ENCODE measurements around the gene TPST1. TPM values are rescaled to one million over a fixed set of nuclear protein-coding genes. Genes with fewer than 3 reads are reported as not detected.

TPST1 gene
- total and polyA plus RNA-seq, 2 of the 8 experiments (the other 6 are each of a cell fraction or from before 2014, with no cell fraction given): 8.2 to 18.4 TPM

GRCh38 chr7:66255534-66256100, 50.5 kb downstream of the TPST1 start:
- POLR2A ChIA-PET (ENCODE audit: partially characterized antibody): no interaction called here
- Histone ChIP-seq H3K4ac (replicated peaks; ENCODE audit: insufficient read length, low read depth, low read length) (no peak overlapping the region), H4K20me1 (replicated peaks in 1 of 2; ENCODE audit: control insufficient read depth in 1 of 2, insufficient read depth in 2 of 2, low read length in 2 of 2) (no peaks in the 10 kb centered on the region), H2BK15ac (ENCODE audit: low read length) (no peak overlapping the region), H3K27me3 (replicated peaks in 1 of 4; ENCODE audit: control insufficient read depth in 3 of 4, extremely low read depth in 1 of 4, insufficient read depth in 3 of 4, low read length in 3 of 4) (no peaks in the 10 kb centered on the region), H3K79me2 (ENCODE audit: control insufficient read depth in 1 of 2, insufficient read depth in 2 of 2, low read length in 2 of 2) (peaks cover 0 to 8% of the 10 kb centered on the region in 2 experiments; a peak in 1 of 4 replicates), H3K56ac (replicated peaks; ENCODE audit: insufficient read length, low read depth, low read length) (no peak overlapping the region), H2BK5ac (ENCODE audit: low read depth, low read length) (no peak overlapping the region), H4K91ac (replicated peaks; ENCODE audit: insufficient read length, low read length) (no peak overlapping the region), H3K4me2 (ENCODE audit: insufficient read depth in 1 of 2, low read depth in 2 of 2, low read length in 2 of 2) (no peak overlapping the region), H2AFZ (ENCODE audit: low read length) (no peak overlapping the region), H3K9me3 (ENCODE audit: insufficient read depth in 2 of 2, low read depth in 1 of 2, low read length in 1 of 2) (no peaks in the 10 kb centered on the region), H3K27ac (ENCODE audit: low read depth, low read length) (no peak overlapping the region), H2AK5ac (ENCODE audit: low read depth, low read length) (no peak overlapping the region), H3K4me3 (ENCODE audit: extremely low read depth in 1 of 4, insufficient read depth in 2 of 4, low read depth in 3 of 4, low read length in 4 of 4) (no peak overlapping the region), H3K23me2 (ENCODE audit: low read depth, low read length) (no peaks in the 10 kb centered on the region), H2BK20ac (ENCODE audit: low read length) (no peak overlapping the region), H3K9ac (replicated peaks in 1 of 4; ENCODE audit: extremely low read depth in 1 of 4, low read depth in 3 of 4, low read length in 3 of 4) (no peak overlapping the region), H3K79me1 (ENCODE audit: low read depth, low read length) (no peaks in the 10 kb centered on the region), H3K4me1 (replicated peaks in 1 of 4; ENCODE audit: control insufficient read depth in 3 of 4, insufficient read depth in 4 of 4, low read length in 3 of 4) (peaks cover 0 to 3% (median 1%) of the 10 kb centered on the region in 4 experiments; a peak in 2 of 7 replicates), H2BK12ac (ENCODE audit: low read depth, low read length) (no peak overlapping the region), H3K14ac (ENCODE audit: insufficient read length) (no peak overlapping the region), H4K5ac (ENCODE audit: insufficient read length, low read depth, low read length) (no peak overlapping the region), H4K8ac (ENCODE audit: extremely low read depth, insufficient read depth, low read length) (no peak overlapping the region), H3K23ac (ENCODE audit: insufficient read length) (no peak overlapping the region), H2BK120ac (replicated peaks; ENCODE audit: low read depth, low read length) (no peak overlapping the region), H3K18ac (ENCODE audit: extremely low read depth, low read length) (no peak overlapping the region), H3K36me3 (ENCODE audit: control insufficient read depth in 2 of 4, insufficient read depth in 4 of 4, low read length in 3 of 4) (no peaks in the 10 kb centered on the region)
- DNase-seq (ENCODE audit: low read depth in 1 of 2, low spot score in 2 of 2): no peak
- CTCF ChIA-PET (ENCODE audit: partially characterized antibody): no interaction called here
- no peak for FAIRE-seq
- no peak for TF ChIP-seq CREB1 (IDR thresholded peaks at IDR 0.05)
- no peak for TF ChIP-seq POLR2A (IDR thresholded peaks at IDR 0.05; ENCODE audit: control extremely low read depth in 1 of 2, low read depth in 2 of 2, low read length in 2 of 2)
- TF ChIP-seq KDM1A (IDR thresholded peaks at IDR 0.05; ENCODE audit: borderline replicate concordance, low read length): no peak

Data from H1 (cell line).